Stomach (tissue), 4 donors: Measurements from ENCODE around the gene FOXJ3.

Source experiments
- CTCF ChIP-seq, 7 experiments: fragments of 450-650 bp in 4 of 7; fragments of 200-600 bp in 3 of 7; sonication (generic) in 3 of 7; IDR thresholded peaks; one replicate each; pipeline ENCODE4 v1.5.1; 2016 to 2019; ENCODE audit warnings: antibody characterized with exemption in 7 of 7, control low read depth in 2 of 7, mild to moderate bottlenecking in 1 of 7
- EP300 ChIP-seq: sonication (generic); formaldehyde crosslinking; IDR thresholded peaks from one replicate; pipeline ENCODE4 v1.6.1; 2017; ENCODE audit warnings: antibody characterized with exemption
- POLR2A ChIP-seq, 4 donors: fragments of 450-650 bp; IDR thresholded peaks; one replicate each; pipeline ENCODE4 v1.6.1; 2016; ENCODE audit warnings: antibody characterized with exemption in 4 of 4, control low read depth in 2 of 4, mild to moderate bottlenecking in 1 of 4, moderate library complexity in 1 of 4
- POLR2AphosphoS5 ChIP-seq, 3 donors: sonication (generic); formaldehyde crosslinking; IDR thresholded peaks; one replicate each; pipeline ENCODE4 v1.6.1; 2016; ENCODE audit warnings: antibody characterized with exemption in 3 of 3

- TF ChIP-seq EP300 (no peak), CTCF (IDR thresholded peaks at IDR 0.05) (no peak), POLR2AphosphoS5 (IDR thresholded peaks at IDR 0.05) (no peak), POLR2A (IDR thresholded peaks at IDR 0.05) (no peak)
Measured at GRCh38 chr1:42332877-42333276, 2.2 kb downstream of the FOXJ3 start.
